ENCODE measurements around the gene PFKP. TPM values are rescaled to one million over a fixed set of nuclear protein-coding genes. Genes with fewer than 3 reads are reported as not detected.
A peak's percentile ranks its signal among the peaks of the same experiment; 100 is the strongest.

The PFKP gene
- total RNA-seq, 1 donor from 2014 or later = 292 TPM

DNA sequence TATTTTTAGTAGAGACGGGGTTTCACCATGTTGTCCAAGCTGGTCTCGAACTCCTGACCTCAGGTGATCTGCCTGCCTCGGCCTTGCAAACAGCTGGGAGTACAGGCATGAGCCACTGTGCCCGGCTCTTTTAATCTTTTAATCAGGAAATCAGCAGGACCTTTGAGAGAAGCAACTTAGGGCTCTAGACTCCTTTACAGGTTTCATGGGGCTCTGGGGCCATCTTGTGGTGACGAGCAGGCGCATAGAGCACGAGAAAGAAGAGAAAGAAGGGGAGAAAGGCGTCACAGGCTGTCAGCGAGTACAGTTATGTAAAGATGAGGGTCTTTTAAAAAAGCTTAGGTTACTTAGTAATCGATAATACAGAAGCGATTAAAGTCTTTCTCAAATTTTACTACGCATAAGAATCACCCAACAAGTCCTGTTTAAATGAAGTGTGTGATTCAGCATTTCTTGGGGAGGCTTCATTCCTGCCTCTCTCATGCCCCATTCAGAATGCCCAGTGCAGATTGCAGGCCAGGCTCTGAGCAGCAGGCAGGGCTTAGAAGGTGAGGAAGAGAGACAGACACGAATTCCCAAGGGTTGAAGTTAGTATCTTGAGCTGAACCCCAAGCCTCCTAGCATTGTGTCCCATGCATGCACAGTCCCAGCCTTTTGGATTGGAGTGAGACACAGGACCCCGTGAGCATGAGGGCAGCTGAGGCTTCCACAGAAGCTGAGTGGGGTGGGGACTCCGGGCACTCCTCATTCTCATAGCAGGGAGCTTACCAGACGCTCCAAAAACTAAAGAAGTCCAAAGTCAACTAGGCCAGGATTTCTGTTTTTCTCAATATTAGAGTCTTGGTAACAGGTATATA, 23.6 kb upstream of the PFKP start:
- DNase-seq (ENCODE audit: low read depth) = no peak
- no peak overlapping the region for H3K4me3 ChIP-seq (ENCODE audit: low read depth, low read length)
- TF ChIP-seq, protein P1, sequence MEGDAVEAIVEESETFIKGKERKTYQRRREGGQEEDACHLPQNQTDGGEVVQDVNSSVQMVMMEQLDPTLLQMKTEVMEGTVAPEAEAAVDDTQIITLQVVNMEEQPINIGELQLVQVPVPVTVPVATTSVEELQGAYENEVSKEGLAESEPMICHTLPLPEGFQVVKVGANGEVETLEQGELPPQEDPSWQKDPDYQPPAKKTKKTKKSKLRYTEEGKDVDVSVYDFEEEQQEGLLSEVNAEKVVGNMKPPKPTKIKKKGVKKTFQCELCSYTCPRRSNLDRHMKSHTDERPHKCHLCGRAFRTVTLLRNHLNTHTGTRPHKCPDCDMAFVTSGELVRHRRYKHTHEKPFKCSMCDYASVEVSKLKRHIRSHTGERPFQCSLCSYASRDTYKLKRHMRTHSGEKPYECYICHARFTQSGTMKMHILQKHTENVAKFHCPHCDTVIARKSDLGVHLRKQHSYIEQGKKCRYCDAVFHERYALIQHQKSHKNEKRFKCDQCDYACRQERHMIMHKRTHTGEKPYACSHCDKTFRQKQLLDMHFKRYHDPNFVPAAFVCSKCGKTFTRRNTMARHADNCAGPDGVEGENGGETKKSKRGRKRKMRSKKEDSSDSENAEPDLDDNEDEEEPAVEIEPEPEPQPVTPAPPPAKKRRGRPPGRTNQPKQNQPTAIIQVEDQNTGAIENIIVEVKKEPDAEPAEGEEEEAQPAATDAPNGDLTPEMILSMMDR (IDR thresholded peaks at IDR 0.05; ENCODE audit: insufficient read depth, low read length, poor library complexity, severe bottlenecking) = peak; percentile 91
- H3K27me3 ChIP-seq (ENCODE audit: control insufficient read depth, insufficient read depth, low read length) = no peaks in the 10 kb centered on the region
- no peaks in the 10 kb centered on the region for H3K36me3 ChIP-seq (ENCODE audit: control insufficient read depth, insufficient read depth, low read length)

DNA sequence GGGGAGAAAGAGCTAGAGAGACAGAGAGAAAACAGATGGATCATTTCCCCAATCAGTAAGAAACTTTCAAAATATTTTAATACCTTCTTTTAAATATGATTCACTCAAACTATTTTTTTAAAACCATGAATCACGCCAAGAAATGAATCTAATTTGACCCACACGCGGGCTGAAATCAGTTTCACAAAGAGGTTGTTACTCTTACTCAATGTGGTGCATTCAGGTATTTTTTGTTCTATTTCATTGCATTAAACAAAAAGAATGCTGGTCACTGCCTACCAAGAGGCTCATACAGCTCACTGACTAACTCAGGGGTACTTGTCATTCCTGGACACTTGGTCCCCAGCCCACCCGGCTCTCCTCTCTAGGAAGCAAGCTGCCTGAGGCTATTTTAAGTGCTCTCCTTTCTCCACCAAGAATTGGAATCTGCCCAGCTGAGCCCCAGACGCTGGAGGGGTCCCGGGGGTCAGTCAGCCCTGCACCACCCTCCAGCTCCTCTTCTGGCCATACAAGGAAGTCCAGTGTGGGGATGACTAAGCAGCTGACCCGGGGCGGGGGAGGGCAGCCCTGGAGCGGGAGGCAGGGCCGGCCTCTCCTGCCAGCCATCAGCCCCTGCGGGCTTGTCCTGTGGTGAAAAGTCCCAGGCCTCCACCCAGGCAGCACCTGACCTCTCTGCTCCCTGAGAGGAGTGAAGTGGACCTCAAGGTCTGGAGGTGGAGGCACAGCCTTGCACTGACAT, 21.7 kb upstream of the PFKP start:
- TF ChIP-seq, protein P1 (IDR thresholded peaks at IDR 0.05; ENCODE audit: insufficient read depth, low read length, poor library complexity, severe bottlenecking) = peak; percentile 24
- no peaks in the 10 kb centered on the region for H3K36me3 ChIP-seq (ENCODE audit: control insufficient read depth, insufficient read depth, low read length)
- H3K27me3 ChIP-seq (ENCODE audit: control insufficient read depth, insufficient read depth, low read length) = no peaks in the 10 kb centered on the region
- H3K4me3 ChIP-seq (ENCODE audit: low read depth, low read length) = no peak overlapping the region
- DNase-seq (ENCODE audit: low read depth) = peak; percentile 63

DNA sequence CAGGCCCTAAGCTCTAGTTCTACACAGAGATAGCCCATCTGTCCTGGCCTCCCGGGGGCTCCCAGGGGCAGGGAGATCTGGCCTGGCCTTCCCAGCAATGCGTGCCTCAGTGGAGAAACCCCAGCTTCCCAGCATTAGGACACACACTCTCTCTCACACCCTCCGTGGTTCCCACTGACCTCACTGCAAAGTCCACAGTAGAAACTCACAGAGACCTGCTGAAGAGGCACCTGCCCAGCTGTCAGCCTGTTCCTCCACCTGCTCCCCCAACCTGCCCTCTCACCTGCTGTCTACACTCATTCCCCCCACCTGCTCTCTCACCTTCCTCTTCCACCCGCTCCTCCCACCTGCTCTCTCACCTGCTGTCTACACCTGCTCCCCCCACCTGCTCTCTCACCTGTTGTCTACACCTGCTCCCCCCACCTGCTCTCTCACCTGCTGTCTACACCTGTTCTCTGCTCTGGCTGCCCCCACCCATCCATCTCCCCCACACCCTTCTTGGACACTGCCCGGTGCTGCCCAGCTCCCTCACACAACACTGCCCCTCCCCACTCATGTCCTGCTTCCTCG, 21.1 kb upstream of the PFKP start:
- H3K4me3 ChIP-seq (ENCODE audit: low read depth, low read length) = no peak overlapping the region
- no peaks in the 10 kb centered on the region for H3K27me3 ChIP-seq (ENCODE audit: control insufficient read depth, insufficient read depth, low read length)
- no peak for DNase-seq (ENCODE audit: low read depth)
- H3K36me3 ChIP-seq (ENCODE audit: control insufficient read depth, insufficient read depth, low read length) = no peaks in the 10 kb centered on the region
- TF ChIP-seq, protein P1 (IDR thresholded peaks at IDR 0.05; ENCODE audit: insufficient read depth, low read length, poor library complexity, severe bottlenecking) = no peak

DNA sequence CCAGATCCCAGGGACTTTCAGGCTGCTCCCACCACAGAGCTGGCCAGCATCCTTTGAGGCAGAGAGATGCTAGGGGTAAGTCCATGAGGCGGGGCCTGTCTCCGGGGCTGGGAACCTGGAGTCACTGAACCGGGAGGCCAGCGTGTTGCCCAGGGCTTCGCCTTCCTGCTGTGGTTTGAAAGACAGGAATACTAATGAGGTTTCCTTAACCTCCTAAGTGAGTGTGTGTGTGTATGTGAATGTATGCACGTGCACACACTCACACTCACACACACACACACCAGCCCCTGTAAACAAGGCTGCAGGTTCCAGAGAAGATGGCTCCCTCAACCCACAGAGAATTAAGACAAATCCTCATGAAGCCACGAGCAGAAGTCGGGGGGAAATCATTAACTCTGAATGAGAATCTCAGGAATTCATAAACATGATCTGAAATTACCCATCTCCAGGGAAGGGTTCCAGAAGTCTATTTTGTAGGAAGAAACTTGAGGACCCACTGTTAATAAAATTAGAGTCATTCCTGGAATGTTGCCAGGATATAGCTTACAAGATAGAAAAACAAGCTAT, 20.3 kb upstream of the PFKP start:
- DNase-seq (ENCODE audit: low read depth) = peak; percentile 47

DNA sequence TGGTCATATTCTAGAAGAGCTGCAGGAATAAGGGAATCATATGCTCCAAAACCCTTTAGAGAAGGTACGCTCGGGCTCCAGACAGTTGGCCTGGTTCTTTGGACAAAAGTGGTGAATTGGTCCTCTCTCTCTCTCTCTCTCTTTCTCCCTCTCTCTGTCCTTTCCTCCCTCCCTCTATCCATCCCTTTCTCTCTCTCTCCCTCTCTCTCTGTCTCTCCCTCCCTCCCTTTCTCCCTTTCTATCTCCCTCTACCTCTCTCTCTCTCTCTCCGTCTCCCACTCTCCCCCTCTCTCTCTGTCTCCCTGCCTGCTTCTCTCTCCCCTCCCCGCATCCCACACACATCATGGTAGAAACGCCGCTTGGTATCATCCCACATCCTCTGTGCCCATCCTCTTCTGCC, 19.8 kb upstream of the PFKP start:
- TF ChIP-seq, protein P1 (IDR thresholded peaks at IDR 0.05; ENCODE audit: insufficient read depth, low read length, poor library complexity, severe bottlenecking) = no peak
- no peak overlapping the region for H3K4me3 ChIP-seq (ENCODE audit: low read depth, low read length)
- no peaks in the 10 kb centered on the region for H3K36me3 ChIP-seq (ENCODE audit: control insufficient read depth, insufficient read depth, low read length)
- no peak for DNase-seq (ENCODE audit: low read depth)
- H3K27me3 ChIP-seq (ENCODE audit: control insufficient read depth, insufficient read depth, low read length) = no peaks in the 10 kb centered on the region

More for the DNA sequence above, 20.3 kb upstream of the PFKP start:
- TF ChIP-seq, protein P1 (IDR thresholded peaks at IDR 0.05; ENCODE audit: insufficient read depth, low read length, poor library complexity, severe bottlenecking) = no peak
- H3K27me3 ChIP-seq (ENCODE audit: control insufficient read depth, insufficient read depth, low read length) = no peaks in the 10 kb centered on the region
- H3K4me3 ChIP-seq (ENCODE audit: low read depth, low read length) = no peak overlapping the region
- no peaks in the 10 kb centered on the region for H3K36me3 ChIP-seq (ENCODE audit: control insufficient read depth, insufficient read depth, low read length)

Measured in kidney epithelial cell (primary cell).